Measurements from ENCODE around the gene CRPPA.

Gene CRPPA

GRCh38 chr7:16412274-16413254 is 8.8 kb downstream of the CRPPA start:
- Mint-ChIP-seq H3K4me3 (no peak overlapping the region), H3K36me3 (no peaks in the 10 kb centered on the region), H3K9me3 (ENCODE audit: low read depth) (no peaks in the 10 kb centered on the region), H3K4me1 (ENCODE audit: low read depth) (no peaks in the 10 kb centered on the region), H3K27ac (no peak overlapping the region), H3K27me3 (peaks cover 2% of the 10 kb centered on the region)

DNA sequence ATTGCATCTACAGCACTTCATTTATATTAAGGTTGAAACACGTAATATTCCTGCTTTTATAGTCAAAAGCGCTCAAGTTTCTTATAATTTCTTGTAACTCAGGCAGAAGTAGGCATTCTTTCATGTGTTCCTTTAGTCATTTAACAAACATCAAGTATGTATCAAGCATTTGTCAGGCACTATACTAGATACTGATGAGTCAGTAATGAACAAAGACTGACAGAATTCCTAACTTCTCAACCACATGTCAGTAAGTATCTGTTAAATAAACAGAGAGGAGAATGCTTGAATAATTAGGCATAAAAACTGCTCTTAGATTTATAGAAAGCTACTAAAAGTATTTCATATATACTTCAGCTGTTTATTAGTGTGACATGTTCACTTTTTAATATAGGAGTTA is 9.9 kb downstream of the CRPPA start:
- Mint-ChIP-seq H3K27ac (no peak overlapping the region), H3K4me1 (ENCODE audit: low read depth) (no peaks in the 10 kb centered on the region), H3K27me3 (peaks cover 2% of the 10 kb centered on the region), H3K36me3 (no peaks in the 10 kb centered on the region), H3K4me3 (no peak overlapping the region), H3K9me3 (ENCODE audit: low read depth) (no peaks in the 10 kb centered on the region)

GRCh38 chr7:16409777-16410176 is 11.6 kb downstream of the CRPPA start:
- Mint-ChIP-seq H3K27me3 (peaks cover 2% of the 10 kb centered on the region), H3K9me3 (ENCODE audit: low read depth) (no peaks in the 10 kb centered on the region), H3K4me3 (no peak overlapping the region), H3K36me3 (peaks cover 4% of the 10 kb centered on the region), H3K27ac (no peak overlapping the region), H3K4me1 (ENCODE audit: low read depth) (no peaks in the 10 kb centered on the region)

- no peak overlapping the region for H3K27ac Mint-ChIP-seq
- peaks cover 14% of the 10 kb centered on the region for H3K9me3 Mint-ChIP-seq (ENCODE audit: low read depth)
- no peaks in the 10 kb centered on the region for H3K27me3 Mint-ChIP-seq
- no peaks in the 10 kb centered on the region for H3K4me1 Mint-ChIP-seq (ENCODE audit: low read depth)
- peaks cover 20% of the 10 kb centered on the region for H3K36me3 Mint-ChIP-seq
- H3K4me3 Mint-ChIP-seq: no peak overlapping the region
These were observed 16.7 kb downstream of the CRPPA start for GRCh38 chr7:16404636-16405035.

DNA sequence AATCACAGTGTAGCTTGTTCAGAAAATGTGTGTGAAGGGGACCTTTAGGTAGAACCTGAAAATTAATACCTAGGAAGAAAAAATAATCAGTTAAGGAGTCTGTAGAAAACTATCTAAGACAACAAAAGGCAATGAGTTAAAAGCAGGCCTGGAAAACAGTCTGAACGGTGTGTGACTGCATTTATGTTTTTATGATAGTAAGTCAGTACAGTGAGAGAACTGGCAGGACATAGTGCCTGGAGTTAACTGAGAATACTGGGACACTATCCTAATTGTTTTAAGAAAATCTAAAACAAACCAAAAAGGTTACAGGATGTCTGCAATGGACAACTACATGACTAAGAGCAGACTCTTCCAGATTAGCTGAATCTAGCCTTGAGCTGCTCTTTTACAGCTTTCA is 17.9 kb downstream of the CRPPA start:
- peaks cover 20% of the 10 kb centered on the region for H3K36me3 Mint-ChIP-seq
- H3K9me3 Mint-ChIP-seq (ENCODE audit: low read depth): peaks cover 14% of the 10 kb centered on the region
- H3K27ac Mint-ChIP-seq: no peak overlapping the region
- H3K27me3 Mint-ChIP-seq: no peaks in the 10 kb centered on the region
- H3K4me1 Mint-ChIP-seq (ENCODE audit: low read depth): no peaks in the 10 kb centered on the region
- H3K4me3 Mint-ChIP-seq: no peak overlapping the region

DNA sequence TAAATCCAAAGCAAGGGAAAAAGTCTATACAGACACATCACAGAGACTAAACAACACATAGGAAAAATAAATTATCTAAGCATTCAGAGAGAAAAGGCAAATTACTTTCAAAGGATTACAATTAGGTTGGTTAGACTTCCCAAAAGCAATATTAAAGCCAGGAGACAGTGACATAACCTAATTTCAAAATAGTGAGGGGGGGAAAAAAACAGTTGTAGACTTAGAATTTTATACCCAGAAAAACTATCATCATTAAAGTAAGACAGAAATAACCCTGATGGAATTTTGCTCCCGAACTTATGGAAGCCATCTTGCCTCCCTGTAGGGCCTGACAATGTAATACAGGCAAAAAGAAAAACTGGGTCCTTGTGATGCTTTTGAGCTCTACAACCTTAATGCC is 18.4 kb downstream of the CRPPA start:
- Mint-ChIP-seq H3K4me3 (no peak overlapping the region), H3K27ac (no peak overlapping the region)

GRCh38 chr7:16402091-16402490 is 19.2 kb downstream of the CRPPA start:
- no peak overlapping the region for H3K4me3 Mint-ChIP-seq
- peaks cover 20% of the 10 kb centered on the region for H3K36me3 Mint-ChIP-seq
- no peak overlapping the region for H3K27ac Mint-ChIP-seq
- H3K27me3 Mint-ChIP-seq: no peaks in the 10 kb centered on the region
- H3K9me3 Mint-ChIP-seq (ENCODE audit: low read depth): peaks cover 16% of the 10 kb centered on the region
- H3K4me1 Mint-ChIP-seq (ENCODE audit: low read depth): no peaks in the 10 kb centered on the region

More for the DNA sequence above, 18.4 kb downstream of the CRPPA start:
- peaks cover 20% of the 10 kb centered on the region for H3K36me3 Mint-ChIP-seq
- no peaks in the 10 kb centered on the region for H3K4me1 Mint-ChIP-seq (ENCODE audit: low read depth)
- H3K9me3 Mint-ChIP-seq (ENCODE audit: low read depth): peaks cover 14% of the 10 kb centered on the region
- H3K27me3 Mint-ChIP-seq: no peaks in the 10 kb centered on the region

- no peaks in the 10 kb centered on the region for H3K27me3 Mint-ChIP-seq
- peaks cover 20% of the 10 kb centered on the region for H3K36me3 Mint-ChIP-seq
- H3K9me3 Mint-ChIP-seq (ENCODE audit: low read depth): peaks cover 22% of the 10 kb centered on the region
These were observed 20.5 kb downstream of the CRPPA start for GRCh38 chr7:16400893-16401275.

GRCh38 chr7:16399916-16400892 is 21.1 kb downstream of the CRPPA start:
- Mint-ChIP-seq H3K4me3 (no peak overlapping the region), H3K9me3 (ENCODE audit: low read depth) (peaks cover 22% of the 10 kb centered on the region), H3K36me3 (peaks cover 19% of the 10 kb centered on the region), H3K27ac (no peak overlapping the region), H3K27me3 (no peaks in the 10 kb centered on the region), H3K4me1 (ENCODE audit: low read depth) (no peaks in the 10 kb centered on the region)

More at GRCh38 chr7:16400893-16401275, 20.5 kb downstream of the CRPPA start:
- Mint-ChIP-seq H3K4me1 (ENCODE audit: low read depth) (no peaks in the 10 kb centered on the region), H3K27ac (no peak overlapping the region), H3K4me3 (no peak overlapping the region)

DNA sequence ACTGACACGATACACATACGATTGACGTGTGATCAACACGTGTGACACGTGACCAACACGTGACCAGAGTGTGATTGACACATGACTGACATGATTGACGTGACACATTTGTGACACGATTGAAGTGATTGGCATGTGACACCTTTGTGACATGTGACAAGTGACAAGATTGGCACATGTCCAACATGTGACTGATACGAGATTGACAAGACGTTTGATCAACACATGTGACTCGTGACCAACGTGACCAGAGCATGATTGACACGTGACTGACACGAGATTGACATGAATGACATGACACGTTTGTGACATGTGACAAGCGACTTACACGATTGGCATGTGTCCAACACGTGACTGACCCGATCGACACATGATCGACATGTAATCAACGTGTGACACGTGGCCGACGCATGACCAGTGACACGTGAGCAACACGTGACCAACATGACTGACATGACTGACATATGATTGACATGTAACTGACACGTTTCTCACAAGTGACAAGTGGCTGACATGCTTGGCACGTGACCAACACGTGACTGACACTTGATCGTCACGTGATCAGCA is 22.0 kb downstream of the CRPPA start:
- peaks cover 22% of the 10 kb centered on the region for H3K9me3 Mint-ChIP-seq (ENCODE audit: low read depth)
- no peaks in the 10 kb centered on the region for H3K27me3 Mint-ChIP-seq
- H3K4me3 Mint-ChIP-seq: no peak overlapping the region
- H3K4me1 Mint-ChIP-seq (ENCODE audit: low read depth): no peaks in the 10 kb centered on the region
- H3K27ac Mint-ChIP-seq: no peak overlapping the region
- peaks cover 20% of the 10 kb centered on the region for H3K36me3 Mint-ChIP-seq

DNA sequence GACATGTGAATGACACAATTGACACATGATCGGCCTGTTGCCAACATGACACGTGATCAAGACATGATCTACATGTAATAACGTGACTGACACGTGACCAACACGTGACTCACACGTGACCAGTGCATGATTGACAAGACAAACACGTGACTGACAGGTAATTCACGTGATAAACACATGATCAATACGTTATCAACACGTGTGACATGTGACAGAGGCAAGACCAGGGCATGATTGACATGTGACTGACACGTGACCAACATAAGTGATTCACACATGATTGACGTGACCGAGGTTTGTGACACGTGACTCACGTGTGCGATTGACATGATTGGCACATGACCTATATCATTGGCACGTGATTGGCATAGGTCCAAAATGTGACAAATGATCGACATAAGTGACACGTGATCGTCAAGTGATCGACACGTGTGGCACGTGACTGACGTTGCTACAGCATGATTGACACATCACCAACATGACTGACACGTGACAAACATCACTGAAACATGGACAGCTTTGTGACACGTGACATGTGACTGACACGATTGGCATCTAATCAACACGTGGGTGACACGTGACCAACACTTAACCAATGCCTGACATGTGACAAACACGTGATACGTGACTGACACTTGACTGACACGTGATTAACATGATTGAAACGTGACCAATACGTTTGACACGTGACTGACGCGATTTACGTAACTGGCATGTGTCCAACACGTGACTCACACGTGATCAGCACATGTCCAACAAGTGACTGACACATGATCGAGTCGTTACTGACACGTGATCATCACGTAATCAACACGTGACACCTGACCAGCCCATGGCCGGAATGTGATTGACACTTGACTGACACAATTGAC is 23.0 kb downstream of the CRPPA start:
- H3K36me3 Mint-ChIP-seq: peaks cover 19% of the 10 kb centered on the region
- no peaks in the 10 kb centered on the region for H3K27me3 Mint-ChIP-seq
- H3K4me1 Mint-ChIP-seq (ENCODE audit: low read depth): no peaks in the 10 kb centered on the region
- no peak overlapping the region for H3K27ac Mint-ChIP-seq
- H3K4me3 Mint-ChIP-seq: no peak overlapping the region
- peaks cover 22% of the 10 kb centered on the region for H3K9me3 Mint-ChIP-seq (ENCODE audit: low read depth)

GRCh38 chr7:16397501-16398145 is 23.7 kb downstream of the CRPPA start:
- Mint-ChIP-seq H3K36me3 (peaks cover 18% of the 10 kb centered on the region), H3K4me3 (no peak overlapping the region), H3K27me3 (no peaks in the 10 kb centered on the region), H3K9me3 (ENCODE audit: low read depth) (peaks cover 14% of the 10 kb centered on the region), H3K4me1 (ENCODE audit: low read depth) (no peaks in the 10 kb centered on the region), H3K27ac (no peak overlapping the region)

DNA sequence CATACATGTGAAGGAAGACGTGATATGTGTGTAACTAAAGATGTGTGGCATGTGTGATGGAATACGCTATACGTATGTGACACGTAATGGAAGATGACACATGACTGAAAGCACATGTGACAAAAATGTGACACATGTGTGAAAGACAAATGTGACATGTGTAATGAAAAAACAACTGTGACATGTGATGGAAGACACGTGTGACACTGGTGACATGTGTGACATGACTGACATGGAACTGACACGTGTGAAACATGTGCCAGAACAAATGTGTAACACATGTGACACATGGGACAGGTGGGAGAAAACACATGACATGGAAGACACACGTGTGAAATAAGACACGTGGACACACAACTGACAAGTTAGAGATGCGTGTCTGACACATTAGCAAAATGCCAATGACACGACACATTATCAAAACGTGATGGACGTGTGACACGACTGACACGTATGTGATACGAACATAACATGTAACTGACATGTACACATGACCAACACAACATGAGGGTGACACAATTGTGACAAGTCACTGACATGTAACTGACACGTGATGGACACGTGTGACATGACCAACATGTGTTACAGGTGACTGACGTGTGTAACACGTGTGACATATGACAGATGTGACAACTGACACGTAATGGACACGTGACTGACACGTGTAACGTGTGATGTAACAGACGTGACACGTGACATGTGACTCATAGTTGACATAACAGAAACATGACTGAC is 24.4 kb downstream of the CRPPA start:
- Mint-ChIP-seq H3K36me3 (peaks cover 15% of the 10 kb centered on the region), H3K4me3 (no peak overlapping the region), H3K27ac (no peak overlapping the region), H3K27me3 (no peaks in the 10 kb centered on the region), H3K9me3 (ENCODE audit: low read depth) (peaks cover 12% of the 10 kb centered on the region), H3K4me1 (ENCODE audit: low read depth) (no peaks in the 10 kb centered on the region)
